Effector memory CD8-positive, alpha-beta T cell (primary cell): Measurements from ENCODE around the gene RALY.

Source experiments
- ATAC-seq: fragments of 150-1000 bp; cut with Tn5 transposase; replicated peaks from 2 replicates; pipeline ENCODE4 v1.10.0; 2021; ENCODE audit warnings: mild to moderate bottlenecking, moderate library complexity
- DNase-seq, 3 experiments: peaks; one replicate each; pipeline ENCODE4 v3.0.0; 2021
- H3K27ac Mint-ChIP-seq, 2 donors: one replicate each; pipeline ENCODE4 v1.8.0; 2022; ENCODE audit warnings: mild to moderate bottlenecking in 2 of 2, mixed read lengths in 2 of 2, moderate library complexity in 2 of 2
- H3K27me3 Mint-ChIP-seq, 2 donors: one replicate each; pipeline ENCODE4 v1.8.0; 2022; ENCODE audit warnings: mixed read lengths in 2 of 2
- H3K36me3 Mint-ChIP-seq: one replicate; pipeline ENCODE4 v1.8.0; 2022; ENCODE audit warnings: mild to moderate bottlenecking, moderate library complexity, mixed read lengths; ENCODE audit not compliant: insufficient read depth
- H3K4me1 Mint-ChIP-seq, 2 donors: one replicate each; pipeline ENCODE4 v1.8.0; 2022; ENCODE audit warnings: low read depth in 2 of 2, mixed read lengths in 2 of 2
- H3K4me3 Mint-ChIP-seq, 2 donors: one replicate each; pipeline ENCODE4 v1.8.0; 2022; ENCODE audit warnings: mild to moderate bottlenecking in 2 of 2, mixed read lengths in 2 of 2, moderate library complexity in 2 of 2
- H3K9me3 Mint-ChIP-seq, 2 donors: one replicate each; pipeline ENCODE4 v1.8.0; 2022; ENCODE audit warnings: mixed read lengths in 2 of 2

RALY gene

GRCh38 chr20:34100576-34100975 lies 106.9 kb downstream of the RALY start:
- Mint-ChIP-seq H3K27me3 (no peaks in the 10 kb centered on the region), H3K27ac (peak overlapping the region; percentile 7 to 70), H3K9me3 (no peaks in the 10 kb centered on the region), H3K4me1 (peaks cover 12 to 28% of the 10 kb centered on the region in 2 donors), H3K36me3 (peaks cover 97% of the 10 kb centered on the region), H3K4me3 (no peak overlapping the region)
- DNase-seq: no peak
- no peak for ATAC-seq

- Mint-ChIP-seq H3K4me3 (no peak overlapping the region), H3K9me3 (no peaks in the 10 kb centered on the region), H3K27ac (peak overlapping the region; percentile 39 to 67), H3K36me3 (peaks cover 89% of the 10 kb centered on the region), H3K27me3 (no peaks in the 10 kb centered on the region), H3K4me1 (peaks cover 21 to 43% of the 10 kb centered on the region in 2 donors)
- DNase-seq: no peak
- ATAC-seq: no peak
Measured at GRCh38 chr20:34102342-34102741, 108.6 kb downstream of the RALY start.

GRCh38 chr20:34104059-34104458 lies 110.3 kb downstream of the RALY start:
- no peak for DNase-seq
- peak overlapping the region; percentile 80 to 81 for H3K27ac Mint-ChIP-seq

GRCh38 chr20:34105978-34106675 lies 112.4 kb downstream of the RALY start:
- Mint-ChIP-seq H3K27me3 (no peaks in the 10 kb centered on the region), H3K27ac (peak overlapping the region; percentile 80 to 81), H3K36me3 (peaks cover 79% of the 10 kb centered on the region), H3K4me3 (peak overlapping the region; percentile 7 to 25), H3K9me3 (no peaks in the 10 kb centered on the region), H3K4me1 (peaks cover 46 to 76% of the 10 kb centered on the region in 2 donors)
- DNase-seq (no peak), ATAC-seq (no peak)

More at GRCh38 chr20:34104059-34104458, 110.3 kb downstream of the RALY start:
- H3K9me3 Mint-ChIP-seq: no peaks in the 10 kb centered on the region
- no peaks in the 10 kb centered on the region for H3K27me3 Mint-ChIP-seq
- peaks cover 34 to 57% of the 10 kb centered on the region in 2 donors for H3K4me1 Mint-ChIP-seq
- peaks cover 80% of the 10 kb centered on the region for H3K36me3 Mint-ChIP-seq
- H3K4me3 Mint-ChIP-seq: no peak overlapping the region
- ATAC-seq: no peak

- no peak for ATAC-seq
- H3K27me3 Mint-ChIP-seq: no peaks in the 10 kb centered on the region
- H3K36me3 Mint-ChIP-seq: peaks cover 69% of the 10 kb centered on the region
- H3K4me1 Mint-ChIP-seq: peaks cover 54 to 70% of the 10 kb centered on the region in 2 donors
- H3K4me3 Mint-ChIP-seq: peak overlapping the region in 1 of 2 donors; percentile 96
- no peak for DNase-seq
- no peaks in the 10 kb centered on the region for H3K9me3 Mint-ChIP-seq
- H3K27ac Mint-ChIP-seq: peak overlapping the region in 1 of 2 donors; percentile 20
Measured at GRCh38 chr20:34108616-34109174, 115.0 kb downstream of the RALY start.

GRCh38 chr20:34109442-34109841 lies 115.7 kb downstream of the RALY start:
- peaks cover 50 to 64% of the 10 kb centered on the region in 2 donors for H3K4me1 Mint-ChIP-seq
- DNase-seq (no peak), ATAC-seq (no peak)
- peak overlapping the region; percentile 96 to 98 for H3K4me3 Mint-ChIP-seq
- peak overlapping the region; percentile 20 to 98 for H3K27ac Mint-ChIP-seq
- H3K27me3 Mint-ChIP-seq: no peaks in the 10 kb centered on the region
- peaks cover 62% of the 10 kb centered on the region for H3K36me3 Mint-ChIP-seq
- H3K9me3 Mint-ChIP-seq: no peaks in the 10 kb centered on the region

- H3K27ac Mint-ChIP-seq: peak overlapping the region; percentile 98 to 99
- no peaks in the 10 kb centered on the region for H3K27me3 Mint-ChIP-seq
- H3K4me3 Mint-ChIP-seq: peak overlapping the region; percentile 96 to 98
- H3K9me3 Mint-ChIP-seq: no peaks in the 10 kb centered on the region
- ATAC-seq (no peak), DNase-seq (no peak)
- H3K36me3 Mint-ChIP-seq: peaks cover 54% of the 10 kb centered on the region
- H3K4me1 Mint-ChIP-seq: peaks cover 46 to 57% of the 10 kb centered on the region in 2 donors
Measured at GRCh38 chr20:34110025-34110744, 116.5 kb downstream of the RALY start.

- peak overlapping the region; percentile 98 to 99 for H3K27ac Mint-ChIP-seq
- H3K4me1 Mint-ChIP-seq: peaks cover 41 to 49% of the 10 kb centered on the region in 2 donors
- DNase-seq (no peak), ATAC-seq (no peak)
- H3K27me3 Mint-ChIP-seq: no peaks in the 10 kb centered on the region
- peak overlapping the region; percentile 96 to 98 for H3K4me3 Mint-ChIP-seq
- no peaks in the 10 kb centered on the region for H3K9me3 Mint-ChIP-seq
- H3K36me3 Mint-ChIP-seq: peaks cover 46% of the 10 kb centered on the region
Measured at GRCh38 chr20:34110745-34111641, 117.3 kb downstream of the RALY start.

GRCh38 chr20:34111702-34112599 lies 118.2 kb downstream of the RALY start, which contains the start of gene EIF2S2:
EIF2S2 (minus strand) TSS chr20:34112243; CDS start chr20:34112110, 133 bp downstream.
- peak within 1 kb of the TSS; percentile 96 to 98 for H3K4me3 Mint-ChIP-seq
- DNase-seq (peak; percentile 90 to 95 (median 93)), ATAC-seq (peak; percentile 87)
- peaks cover 36 to 42% of the 10 kb centered on the region in 2 donors for H3K4me1 Mint-ChIP-seq
- H3K36me3 Mint-ChIP-seq: peaks cover 40% of the 10 kb centered on the region
- H3K9me3 Mint-ChIP-seq: no peaks in the 10 kb centered on the region
- H3K27me3 Mint-ChIP-seq: no peaks in the 10 kb centered on the region
- H3K27ac Mint-ChIP-seq: peak within 1 kb of the TSS; percentile 98 to 99

GRCh38 chr20:34112600-34113101 lies 118.9 kb downstream of the RALY start:
- peaks cover 31 to 36% of the 10 kb centered on the region in 2 donors for H3K4me1 Mint-ChIP-seq
- no peaks in the 10 kb centered on the region for H3K9me3 Mint-ChIP-seq
- ATAC-seq: no peak
- DNase-seq: no peak
- H3K27ac Mint-ChIP-seq: peak overlapping the region; percentile 98 to 99
- no peaks in the 10 kb centered on the region for H3K27me3 Mint-ChIP-seq
- peaks cover 40% of the 10 kb centered on the region for H3K36me3 Mint-ChIP-seq
- peak overlapping the region; percentile 96 to 98 for H3K4me3 Mint-ChIP-seq

- DNase-seq (no peak), ATAC-seq (no peak)
- Mint-ChIP-seq H3K27ac (no peak overlapping the region), H3K4me3 (no peak overlapping the region), H3K36me3 (peaks cover 24% of the 10 kb centered on the region), H3K4me1 (peaks cover 17 to 20% of the 10 kb centered on the region in 2 donors), H3K27me3 (peaks cover 0 to 6% of the 10 kb centered on the region in 2 donors), H3K9me3 (no peaks in the 10 kb centered on the region)
Measured at GRCh38 chr20:34114809-34115208, 121.1 kb downstream of the RALY start.

- H3K9me3 Mint-ChIP-seq: no peaks in the 10 kb centered on the region
- H3K27ac Mint-ChIP-seq: no peak overlapping the region
- peaks cover 0 to 6% of the 10 kb centered on the region in 2 donors for H3K27me3 Mint-ChIP-seq
- H3K4me1 Mint-ChIP-seq: peaks cover 14 to 17% of the 10 kb centered on the region in 2 donors
- ATAC-seq: no peak
- peaks cover 22% of the 10 kb centered on the region for H3K36me3 Mint-ChIP-seq
- no peak overlapping the region for H3K4me3 Mint-ChIP-seq
- no peak for DNase-seq
Measured at GRCh38 chr20:34115232-34115631, 121.5 kb downstream of the RALY start.
